Measurements from ENCODE around the gene GLG1.

DNA sequence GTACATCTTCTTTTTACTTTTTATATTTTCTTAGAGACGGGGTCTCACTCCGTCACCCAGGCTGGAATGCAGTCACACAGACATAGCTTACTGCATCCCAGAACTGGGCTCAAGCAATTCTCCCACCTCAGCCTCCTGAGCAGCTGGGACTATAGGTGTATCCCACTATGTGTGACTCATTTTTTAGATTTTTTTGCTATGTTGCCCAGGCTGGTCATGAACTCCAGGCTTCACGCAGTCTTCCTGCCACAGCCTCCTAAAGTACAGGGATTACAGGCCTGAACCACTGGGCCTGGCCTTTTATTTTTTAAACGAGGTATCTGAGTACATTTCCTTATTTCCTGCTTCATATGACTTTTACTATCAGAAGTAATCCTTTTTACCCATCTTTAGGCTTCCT, 48.0 kb downstream of the GLG1 start:
- TF ChIP-seq, protein P1, sequence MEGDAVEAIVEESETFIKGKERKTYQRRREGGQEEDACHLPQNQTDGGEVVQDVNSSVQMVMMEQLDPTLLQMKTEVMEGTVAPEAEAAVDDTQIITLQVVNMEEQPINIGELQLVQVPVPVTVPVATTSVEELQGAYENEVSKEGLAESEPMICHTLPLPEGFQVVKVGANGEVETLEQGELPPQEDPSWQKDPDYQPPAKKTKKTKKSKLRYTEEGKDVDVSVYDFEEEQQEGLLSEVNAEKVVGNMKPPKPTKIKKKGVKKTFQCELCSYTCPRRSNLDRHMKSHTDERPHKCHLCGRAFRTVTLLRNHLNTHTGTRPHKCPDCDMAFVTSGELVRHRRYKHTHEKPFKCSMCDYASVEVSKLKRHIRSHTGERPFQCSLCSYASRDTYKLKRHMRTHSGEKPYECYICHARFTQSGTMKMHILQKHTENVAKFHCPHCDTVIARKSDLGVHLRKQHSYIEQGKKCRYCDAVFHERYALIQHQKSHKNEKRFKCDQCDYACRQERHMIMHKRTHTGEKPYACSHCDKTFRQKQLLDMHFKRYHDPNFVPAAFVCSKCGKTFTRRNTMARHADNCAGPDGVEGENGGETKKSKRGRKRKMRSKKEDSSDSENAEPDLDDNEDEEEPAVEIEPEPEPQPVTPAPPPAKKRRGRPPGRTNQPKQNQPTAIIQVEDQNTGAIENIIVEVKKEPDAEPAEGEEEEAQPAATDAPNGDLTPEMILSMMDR (IDR thresholded peaks at IDR 0.05; ENCODE audit: poor library complexity, severe bottlenecking) = no peak
- TF ChIP-seq, protein P2, sequence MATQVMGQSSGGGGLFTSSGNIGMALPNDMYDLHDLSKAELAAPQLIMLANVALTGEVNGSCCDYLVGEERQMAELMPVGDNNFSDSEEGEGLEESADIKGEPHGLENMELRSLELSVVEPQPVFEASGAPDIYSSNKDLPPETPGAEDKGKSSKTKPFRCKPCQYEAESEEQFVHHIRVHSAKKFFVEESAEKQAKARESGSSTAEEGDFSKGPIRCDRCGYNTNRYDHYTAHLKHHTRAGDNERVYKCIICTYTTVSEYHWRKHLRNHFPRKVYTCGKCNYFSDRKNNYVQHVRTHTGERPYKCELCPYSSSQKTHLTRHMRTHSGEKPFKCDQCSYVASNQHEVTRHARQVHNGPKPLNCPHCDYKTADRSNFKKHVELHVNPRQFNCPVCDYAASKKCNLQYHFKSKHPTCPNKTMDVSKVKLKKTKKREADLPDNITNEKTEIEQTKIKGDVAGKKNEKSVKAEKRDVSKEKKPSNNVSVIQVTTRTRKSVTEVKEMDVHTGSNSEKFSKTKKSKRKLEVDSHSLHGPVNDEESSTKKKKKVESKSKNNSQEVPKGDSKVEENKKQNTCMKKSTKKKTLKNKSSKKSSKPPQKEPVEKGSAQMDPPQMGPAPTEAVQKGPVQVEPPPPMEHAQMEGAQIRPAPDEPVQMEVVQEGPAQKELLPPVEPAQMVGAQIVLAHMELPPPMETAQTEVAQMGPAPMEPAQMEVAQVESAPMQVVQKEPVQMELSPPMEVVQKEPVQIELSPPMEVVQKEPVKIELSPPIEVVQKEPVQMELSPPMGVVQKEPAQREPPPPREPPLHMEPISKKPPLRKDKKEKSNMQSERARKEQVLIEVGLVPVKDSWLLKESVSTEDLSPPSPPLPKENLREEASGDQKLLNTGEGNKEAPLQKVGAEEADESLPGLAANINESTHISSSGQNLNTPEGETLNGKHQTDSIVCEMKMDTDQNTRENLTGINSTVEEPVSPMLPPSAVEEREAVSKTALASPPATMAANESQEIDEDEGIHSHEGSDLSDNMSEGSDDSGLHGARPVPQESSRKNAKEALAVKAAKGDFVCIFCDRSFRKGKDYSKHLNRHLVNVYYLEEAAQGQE (IDR thresholded peaks at IDR 0.05; ENCODE audit: borderline replicate concordance) = no peak
- TF ChIP-seq POLR2AphosphoS5 (IDR thresholded peaks at IDR 0.05) (no peak), SMC3 (conservative IDR thresholded peaks at IDR 0.05; ENCODE audit: poor library complexity) (no peak), RAD21 (conservative IDR thresholded peaks at IDR 0.05) (no peak)

Data from neural cell (in vitro differentiated cells).